ACHN (cell line): ENCODE data around the gene WDR41.
"Not testable (repeated sequence)": the region's sequence is repeated elsewhere in the genome, so short reads cannot be mapped to it uniquely, and the experiment has no call there.

Source experiments
- DNase-seq: peaks from one replicate; pipeline ENCODE4 v3.0.0-alpha.2; 2015
- in situ Hi-C: cut with HindIII; loops from 2 replicates; pipeline ENCODE4 v1.10.0; 2017; ENCODE audit warnings: low sequenced_read_pairs, low pct_ligation_motif_present, low pct_unique_long_range_greater_than_20kb

The WDR41 gene, protein sequence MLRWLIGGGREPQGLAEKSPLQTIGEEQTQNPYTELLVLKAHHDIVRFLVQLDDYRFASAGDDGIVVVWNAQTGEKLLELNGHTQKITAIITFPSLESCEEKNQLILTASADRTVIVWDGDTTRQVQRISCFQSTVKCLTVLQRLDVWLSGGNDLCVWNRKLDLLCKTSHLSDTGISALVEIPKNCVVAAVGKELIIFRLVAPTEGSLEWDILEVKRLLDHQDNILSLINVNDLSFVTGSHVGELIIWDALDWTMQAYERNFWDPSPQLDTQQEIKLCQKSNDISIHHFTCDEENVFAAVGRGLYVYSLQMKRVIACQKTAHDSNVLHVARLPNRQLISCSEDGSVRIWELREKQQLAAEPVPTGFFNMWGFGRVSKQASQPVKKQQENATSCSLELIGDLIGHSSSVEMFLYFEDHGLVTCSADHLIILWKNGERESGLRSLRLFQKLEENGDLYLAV

DNA sequence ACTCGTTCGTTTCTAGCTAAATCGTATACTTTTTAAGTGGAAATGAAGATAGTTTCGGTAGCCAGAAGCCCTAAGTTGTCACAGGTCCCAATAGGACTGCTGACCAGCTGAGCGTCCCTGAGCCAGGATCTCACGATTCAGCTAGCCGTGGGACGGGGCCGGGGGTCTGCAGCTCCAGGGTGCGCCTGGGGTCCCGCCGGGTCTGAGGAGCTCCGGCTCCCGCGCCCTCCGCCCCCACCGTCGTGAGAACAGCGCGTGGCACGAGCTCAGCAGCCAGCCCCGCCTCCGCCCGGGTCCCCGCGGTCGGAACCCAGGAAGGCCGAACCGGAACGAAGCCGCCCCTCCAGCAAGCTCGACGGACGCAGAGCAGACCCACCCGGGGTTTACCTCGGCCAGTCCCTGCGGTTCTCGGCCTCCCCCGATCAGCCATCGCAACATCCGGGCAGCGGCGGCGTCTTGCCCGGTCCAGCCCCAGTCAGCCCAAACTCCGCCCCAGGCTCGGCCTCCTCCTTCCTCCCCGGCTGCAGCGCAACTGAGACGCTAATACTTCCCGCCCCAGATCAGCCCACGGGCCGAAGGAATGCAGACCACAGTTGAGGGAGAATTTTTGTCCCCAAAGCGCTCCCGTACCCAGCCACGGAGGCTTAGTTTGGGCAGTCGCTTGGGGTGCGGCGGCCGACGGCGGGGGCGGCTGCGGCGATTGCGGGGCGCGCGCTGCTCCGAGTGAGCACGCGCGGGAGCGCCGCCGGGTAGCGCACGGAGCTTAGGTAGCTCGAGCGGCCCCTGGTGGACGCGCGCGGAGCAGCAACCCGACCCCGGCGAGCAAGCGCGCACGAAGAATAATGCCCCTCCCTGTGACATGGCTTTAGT, at the start of gene WDR41:
Gene WDR41 (minus strand): TSS at position 534 of the 870 bp plus-strand sequence. CDS start 96 bp downstream, at position 438.
- in situ Hi-C loops, result no loop called here
- peak; percentile 86 for DNase-seq

DNA sequence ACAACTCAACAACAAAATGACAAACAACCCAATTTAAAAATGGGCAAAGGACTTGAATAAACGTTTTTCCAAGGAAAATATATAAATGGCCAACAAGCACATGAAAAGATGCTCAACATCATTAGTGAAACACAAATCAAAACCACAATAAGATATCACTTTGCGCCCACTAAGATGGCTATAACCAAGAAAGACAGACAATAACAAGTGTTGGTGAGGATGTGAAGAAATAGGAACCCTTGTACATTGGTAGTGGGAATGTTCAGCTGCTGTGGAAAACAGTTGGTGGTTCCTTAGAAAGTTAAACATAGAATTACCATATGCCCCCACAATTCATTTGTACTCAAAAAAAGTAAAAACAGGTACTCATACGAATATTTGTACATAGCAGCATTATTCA, 39.2 kb upstream of the WDR41 start:
- no peak for DNase-seq
- in situ Hi-C loops, result no loop called here

DNA sequence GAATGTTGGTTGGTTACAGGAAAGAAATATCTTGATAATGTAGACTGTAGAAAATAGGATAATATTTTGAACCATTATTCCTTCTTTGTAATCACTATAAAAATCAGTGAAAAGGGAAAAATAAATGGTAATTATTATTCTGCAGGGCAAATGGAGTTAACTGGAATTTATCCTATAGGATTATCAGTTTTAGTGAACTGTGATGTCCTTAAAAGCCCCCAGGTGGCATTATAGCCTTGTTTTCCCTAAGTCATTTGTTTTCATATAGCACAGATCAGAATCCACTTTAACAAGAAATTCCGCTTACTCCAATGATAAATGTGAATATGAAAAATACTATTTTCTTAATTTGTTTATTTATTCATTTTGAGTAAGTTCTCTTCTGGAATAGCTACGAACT, 26.2 kb upstream of the WDR41 start:
- DNase-seq, result peak; percentile 2
- in situ Hi-C loops, result no loop called here

DNA sequence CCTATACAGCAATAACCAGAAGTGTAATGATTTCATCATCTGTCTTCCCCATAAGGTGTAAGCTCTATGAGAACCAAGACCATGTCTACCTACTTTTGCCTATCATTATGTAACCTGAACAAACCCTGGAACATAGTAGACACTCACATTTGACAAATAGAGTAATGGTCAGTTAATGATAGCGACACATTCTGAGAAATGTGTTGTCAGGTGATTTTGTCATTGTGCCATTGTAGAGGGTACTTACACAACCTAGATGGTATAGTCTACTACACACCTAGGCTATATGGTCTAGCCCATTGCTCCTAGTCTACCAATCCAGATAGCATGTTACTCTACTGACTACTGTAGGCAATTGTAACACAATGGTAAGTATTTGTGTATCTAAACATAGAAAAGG, 22.3 kb upstream of the WDR41 start:
- DNase-seq, result no peak
- in situ Hi-C loops, result no loop called here

DNA sequence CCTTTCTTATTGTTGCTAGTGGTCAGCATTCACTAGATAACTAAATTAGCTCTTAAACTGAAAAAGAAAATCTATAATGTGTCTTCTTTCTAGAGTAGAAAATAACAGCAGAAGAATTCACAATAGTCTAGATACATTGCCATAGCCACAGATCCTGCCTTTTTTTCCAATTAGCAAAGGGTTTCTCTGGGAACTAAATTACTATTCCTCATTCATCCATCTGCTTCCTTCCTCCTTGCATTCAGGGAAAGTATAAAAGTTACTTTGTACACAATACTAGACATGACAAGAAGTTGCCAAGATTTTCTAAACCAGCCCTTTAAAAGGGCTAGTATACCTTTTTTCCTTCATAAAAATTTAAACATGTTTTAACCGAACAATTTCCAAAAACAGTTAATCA, 21.2 kb upstream of the WDR41 start:
- in situ Hi-C loops, result no loop called here
- no peak for DNase-seq

DNA sequence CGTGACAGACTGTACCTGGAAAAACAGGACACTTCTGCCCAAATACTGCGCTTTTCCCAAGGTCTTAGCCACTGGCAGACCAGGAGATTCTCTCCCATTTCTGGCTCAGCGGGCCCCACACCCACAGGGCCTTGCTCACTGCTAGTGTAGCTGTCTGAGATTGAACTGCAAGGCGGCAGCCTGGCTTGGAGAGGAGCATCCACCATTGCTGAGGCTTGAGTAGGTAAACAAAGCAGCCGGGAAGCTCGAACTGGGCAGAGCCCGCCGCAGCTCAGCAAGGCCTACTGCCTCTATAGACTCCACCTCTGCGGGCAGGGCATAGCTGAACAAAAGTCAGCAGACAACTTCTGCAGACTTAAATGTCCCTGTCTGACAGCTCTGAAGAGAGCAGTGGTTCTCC, 9.0 kb upstream of the WDR41 start:
- DNase-seq, in situ Hi-C loops: not testable (repeated sequence)

DNA sequence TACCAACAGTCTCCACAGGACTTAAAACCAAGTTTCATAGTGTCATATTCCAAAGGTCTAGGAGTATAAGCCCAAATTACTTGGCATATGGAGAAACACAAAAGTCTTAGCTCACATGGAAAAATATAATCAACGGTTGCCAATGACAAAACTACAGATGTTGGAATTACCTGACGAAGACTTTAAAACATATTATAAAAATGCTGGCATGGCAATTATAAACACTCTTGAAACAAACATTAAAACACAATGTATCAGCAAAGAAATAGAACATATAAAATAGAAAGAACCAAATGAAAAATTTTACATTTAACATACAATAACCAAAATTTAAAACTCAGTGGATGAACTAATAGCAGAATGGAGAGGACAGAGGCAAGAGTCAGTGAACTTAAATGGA, 7.9 kb upstream of the WDR41 start:
- in situ Hi-C loops, result no loop called here
- DNase-seq, result no peak

DNA sequence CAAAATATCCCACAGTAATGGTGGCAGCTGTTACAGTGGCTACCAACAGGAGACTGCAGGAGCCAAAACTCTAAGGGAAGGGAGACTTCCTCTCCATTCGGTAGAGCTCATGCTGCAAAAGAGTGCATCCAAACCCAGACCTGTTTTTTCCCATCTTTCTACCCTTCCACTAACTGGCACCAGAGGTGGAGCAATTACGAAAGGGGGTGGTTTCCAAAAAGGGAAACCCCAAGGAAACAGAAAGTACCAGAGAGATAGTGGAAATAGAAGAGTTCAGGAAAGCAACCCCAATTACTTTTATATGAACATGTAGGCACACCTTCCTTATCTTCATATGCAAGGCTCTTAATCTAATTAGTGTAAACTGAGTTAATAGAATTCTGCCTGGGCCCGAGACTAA, 7.3 kb upstream of the WDR41 start:
- DNase-seq, result no peak
- in situ Hi-C loops, result no loop called here

DNA sequence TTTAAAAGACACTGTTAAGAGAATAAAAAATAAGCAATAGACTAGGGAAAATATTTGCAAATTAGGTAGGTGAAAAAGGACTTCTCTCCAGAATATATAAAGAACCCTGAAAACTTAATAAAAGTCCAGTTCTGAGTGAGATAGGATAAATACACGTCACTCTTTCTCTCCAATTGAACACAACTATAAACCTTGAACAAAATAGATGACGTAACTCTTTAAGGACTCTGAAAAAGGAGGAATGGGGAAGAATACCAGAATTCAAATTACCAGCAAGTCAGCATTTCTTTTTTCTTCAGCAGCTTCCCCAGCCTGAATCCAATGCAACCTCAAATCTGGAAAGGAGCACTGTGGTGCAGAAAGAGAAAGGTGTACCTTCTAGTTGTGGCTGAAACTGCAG, 6.8 kb upstream of the WDR41 start:
- in situ Hi-C loops, result no loop called here
- DNase-seq, result no peak

DNA sequence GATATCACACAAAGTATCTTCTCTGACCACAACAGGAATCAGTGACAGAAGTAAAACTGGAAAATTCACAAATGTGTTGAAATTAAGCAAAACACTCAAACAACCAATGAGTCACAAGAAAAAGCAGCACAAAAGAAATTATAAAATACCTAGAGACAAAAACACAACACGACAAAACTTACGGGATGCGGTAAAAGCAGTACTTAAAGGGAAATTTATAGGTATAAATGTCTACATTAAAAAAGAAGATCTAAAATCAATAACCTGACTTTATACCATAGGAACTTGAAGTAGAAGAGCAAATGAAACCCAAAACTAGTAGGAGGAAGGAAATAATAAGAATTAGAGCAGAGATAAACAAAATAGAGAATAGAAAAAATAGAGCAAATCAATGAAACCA, 2.8 kb upstream of the WDR41 start:
- in situ Hi-C loops, result no loop called here
- DNase-seq, result no peak

DNA sequence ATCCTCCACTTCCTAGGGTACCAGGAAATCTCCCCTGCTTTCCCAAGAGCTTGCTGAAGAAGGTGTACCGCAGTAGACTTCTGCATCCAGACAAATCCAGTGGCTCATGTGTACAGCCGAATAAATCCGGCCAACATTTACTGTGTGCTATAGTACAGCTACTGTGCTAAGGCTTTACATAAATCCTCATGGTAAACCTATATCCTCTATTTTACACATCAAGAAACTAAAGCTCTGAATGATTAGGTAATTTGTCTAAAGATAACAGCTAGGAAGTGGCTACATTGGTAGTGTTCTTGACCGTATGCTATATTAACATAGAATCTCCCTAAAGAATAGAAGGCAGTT, 511 bp upstream of the WDR41 start:
- in situ Hi-C loops, result no loop called here
- DNase-seq, result no peak

DNA sequence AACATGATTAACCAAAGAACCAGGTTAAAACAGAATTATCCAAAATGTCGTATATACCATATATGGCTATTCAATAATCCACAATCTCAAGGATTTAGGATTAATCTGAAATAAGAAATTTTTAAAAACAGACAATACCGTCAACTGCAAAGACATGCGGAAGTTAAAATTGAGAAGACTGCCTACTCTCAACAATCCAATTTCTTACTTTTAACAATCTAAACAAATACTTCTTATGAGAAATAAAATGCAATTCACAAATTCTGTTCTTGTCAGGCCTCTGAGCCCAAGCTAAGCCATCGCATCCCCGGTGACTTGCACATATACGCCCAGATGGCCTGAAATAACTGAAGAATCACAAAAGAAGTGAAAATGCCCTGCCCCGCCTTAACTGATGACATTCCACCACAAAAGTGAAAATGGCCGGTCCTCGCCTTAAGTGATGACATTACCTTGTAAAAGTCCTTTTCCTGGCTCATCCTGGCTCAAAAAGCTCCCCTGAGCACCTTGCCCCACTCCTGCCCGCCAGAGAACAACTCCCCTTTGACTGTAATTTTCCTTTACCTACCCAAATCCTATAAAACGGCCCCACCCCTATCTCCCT, 1.3 kb downstream of the WDR41 start:
- in situ Hi-C loops, result not testable (repeated sequence)
- peak; percentile 10 for DNase-seq

DNA sequence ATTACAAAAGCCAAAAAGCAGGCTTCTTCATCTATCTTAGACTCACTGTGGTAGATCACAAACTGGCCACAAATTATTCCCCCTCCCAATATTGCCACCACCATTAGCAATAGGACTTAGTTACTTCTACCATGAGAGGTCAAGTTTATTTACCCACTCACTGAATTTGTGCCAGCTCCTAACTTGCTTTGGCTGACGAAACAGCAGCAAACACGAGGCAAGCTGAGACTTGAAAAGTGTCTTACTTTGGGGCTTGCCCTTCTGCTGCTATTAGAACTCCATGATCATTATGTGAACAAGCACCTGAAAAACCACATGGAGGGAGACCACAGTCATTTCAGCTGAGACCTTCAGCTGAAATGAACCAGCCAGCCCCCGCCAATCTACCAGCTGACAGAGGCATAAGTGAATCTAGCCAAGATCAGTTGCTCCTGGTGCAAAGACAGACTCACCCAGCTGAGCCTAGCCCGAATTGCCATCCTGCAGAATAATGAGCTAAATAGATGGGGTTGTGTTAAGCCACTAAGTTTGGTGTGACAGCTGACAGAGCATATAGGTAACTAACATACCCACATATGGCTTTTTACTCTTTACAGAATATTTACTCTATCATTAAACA, 5.7 kb downstream of the WDR41 start:
- no peak for DNase-seq
- in situ Hi-C loops, result no loop called here

DNA sequence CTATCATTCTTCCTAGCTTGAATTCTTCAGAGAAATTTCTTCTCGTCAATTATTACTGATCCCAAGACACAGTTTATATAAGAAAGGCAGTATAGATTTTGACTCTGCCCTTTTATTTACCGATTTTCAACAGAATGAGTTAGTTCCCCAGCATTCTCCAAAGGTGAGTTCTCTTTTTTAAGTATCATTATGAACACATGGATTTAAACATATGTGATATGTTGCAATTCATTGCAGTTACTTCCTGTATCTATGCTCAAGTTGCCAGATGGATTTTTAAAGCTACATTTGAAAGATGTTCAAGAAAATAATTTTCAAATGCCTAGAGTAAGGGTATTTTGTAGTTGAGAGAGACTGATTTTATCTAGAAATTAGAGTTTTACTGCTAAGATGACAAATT, 8.4 kb downstream of the WDR41 start:
- in situ Hi-C loops, result no loop called here
- no peak for DNase-seq

DNA sequence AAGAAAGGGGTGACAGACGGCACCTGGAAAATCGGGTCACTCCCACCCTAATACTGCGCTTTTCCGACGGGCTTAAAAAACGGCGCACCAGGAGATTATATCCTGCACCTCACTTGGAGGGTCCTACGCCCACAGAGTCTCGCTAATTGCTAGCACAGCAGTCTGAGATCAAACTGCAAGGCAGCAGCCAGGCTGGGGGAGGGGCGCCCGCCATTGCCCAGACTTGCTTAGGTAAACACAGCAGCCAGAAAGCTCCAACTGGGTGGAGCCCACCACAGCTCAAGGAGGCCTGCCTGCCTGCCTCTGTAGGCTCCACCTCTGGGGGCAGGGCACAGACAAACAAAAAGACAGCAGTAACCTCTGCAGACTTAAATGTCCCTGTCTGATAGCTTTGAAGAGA, 17.1 kb downstream of the WDR41 start:
- DNase-seq, in situ Hi-C loops: not testable (repeated sequence)

DNA sequence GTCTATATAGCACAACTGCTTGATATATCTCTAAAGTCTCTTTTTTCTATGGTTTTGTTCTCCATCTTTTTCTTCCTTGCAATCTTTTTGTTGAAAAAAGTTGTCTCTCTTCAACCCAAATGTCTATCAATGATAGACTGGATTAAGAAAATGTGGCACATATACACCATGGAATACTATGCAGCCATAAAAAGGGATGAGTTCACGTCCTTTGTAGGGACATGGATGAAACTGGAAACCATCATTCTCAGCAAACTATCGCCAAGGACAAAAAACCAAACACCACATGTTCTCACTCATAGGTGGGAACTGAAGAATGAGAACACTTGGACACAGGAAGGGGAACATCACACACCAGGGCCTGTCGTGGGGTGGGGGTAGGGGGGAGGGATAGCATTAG, 23.2 kb downstream of the WDR41 start:
- in situ Hi-C loops, DNase-seq: not testable (repeated sequence)

DNA sequence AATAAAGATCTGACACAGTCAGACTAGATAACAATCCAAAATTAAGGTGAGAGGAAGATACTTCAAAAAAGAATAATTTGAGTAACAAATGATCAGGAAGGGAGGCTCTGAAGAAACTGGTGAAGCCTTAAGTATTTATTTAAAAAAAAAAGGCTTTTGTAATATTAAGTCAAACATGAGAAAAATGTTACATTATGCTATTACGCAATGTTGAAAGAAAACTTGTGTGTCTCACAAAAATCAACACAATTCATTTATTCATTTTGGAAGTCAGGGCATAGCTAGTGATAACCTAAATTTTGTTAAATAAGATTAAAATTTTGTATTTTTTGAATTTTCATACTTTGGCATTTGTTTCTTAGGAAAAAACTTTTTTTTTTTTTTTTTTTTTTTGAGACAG, 28.2 kb downstream of the WDR41 start:
- no peak for DNase-seq
- in situ Hi-C loops, result no loop called here

DNA sequence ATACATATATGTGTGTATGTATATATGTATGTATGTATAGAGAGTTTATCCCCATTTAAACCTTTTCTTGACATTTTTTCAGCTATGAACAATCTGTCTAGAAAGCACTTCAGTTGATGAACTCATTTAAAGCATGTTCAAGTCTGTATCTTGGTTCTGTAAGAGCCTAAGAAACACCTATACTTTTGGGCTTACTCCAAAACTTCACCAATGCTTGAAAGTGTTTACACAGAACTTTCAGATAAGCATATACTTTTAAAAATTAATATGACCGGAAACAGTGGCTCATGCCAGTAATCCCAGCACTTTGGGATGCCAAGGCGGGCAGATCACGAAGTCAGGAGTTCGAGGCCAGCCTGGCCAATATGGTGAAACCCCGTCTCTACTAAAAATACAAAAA, 30.8 kb downstream of the WDR41 start:
- in situ Hi-C loops, result no loop called here

DNA sequence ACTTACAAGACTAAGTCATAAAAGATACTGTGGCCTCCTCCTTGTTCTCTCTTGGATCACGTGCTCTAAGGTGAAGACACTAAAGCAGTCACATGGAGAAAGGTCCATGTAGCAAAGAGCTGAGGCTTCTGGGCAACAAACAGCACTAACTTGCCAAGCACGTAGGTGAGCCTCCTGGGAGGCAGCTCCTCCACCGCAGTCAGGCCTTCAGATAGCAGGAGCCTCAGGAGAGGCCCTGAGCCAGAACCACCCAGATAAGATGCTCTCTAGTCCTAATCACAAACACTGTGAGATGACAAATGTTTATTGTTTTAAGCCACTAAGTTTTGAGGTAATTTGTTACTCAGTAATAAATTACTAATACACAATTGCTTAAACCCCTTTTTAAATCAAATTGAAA, 38.0 kb downstream of the WDR41 start:
- in situ Hi-C loops, result no loop called here
- no peak for DNase-seq

More for the DNA sequence above, 30.8 kb downstream of the WDR41 start:
- DNase-seq, result no peak
